Breast epithelium (tissue), 4 donors: Measurements from ENCODE around the gene TBL2. TPM values are rescaled to one million over a fixed set of nuclear protein-coding genes. Genes with fewer than 3 reads are reported as not detected.
"Not testable (repeated sequence)": the region's sequence is repeated elsewhere in the genome, so short reads cannot be mapped to it uniquely, and the experiment has no call there.

Experiments
- DNase-seq, 2 donors: peaks; one replicate each; pipeline ENCODE4 v3.0.0-alpha.2; 2019; ENCODE audit warnings: low spot score in 2 of 2
- H3K27ac ChIP-seq, 2 donors: fragments of 200-600 bp; sonication (generic) in 1 of 2; one replicate each; pipeline ENCODE4 v1.5.1; 2016 to 2019; ENCODE audit warnings: mild to moderate bottlenecking in 1 of 2
- H3K27me3 ChIP-seq, 2 donors: fragments of 200-600 bp; sonication (generic) in 1 of 2; one replicate each; pipeline versions ENCODE4 v1.5.1 to v1.6.0; 2017 to 2019; ENCODE audit warnings: control low read depth in 1 of 2, mild to moderate bottlenecking in 1 of 2
- H3K36me3 ChIP-seq: fragments of 200-600 bp; one replicate; pipeline ENCODE4 v1.5.1; 2019
- H3K4me1 ChIP-seq, 2 donors: fragments of 200-600 bp; sonication (generic); one replicate each; pipeline ENCODE4 v1.5.1; 2016 to 2019; ENCODE audit warnings: control low read depth in 1 of 2
- H3K4me3 ChIP-seq, 3 donors: fragments of 200-600 bp; sonication (generic); 1 replicate in 2 of 3; 2 replicates in 1 of 3; pipeline ENCODE4 v1.5.1; 2016 to 2019; ENCODE audit warnings: mild to moderate bottlenecking in 3 of 3, moderate library complexity in 2 of 3
- H3K9me3 ChIP-seq, 2 donors: fragments of 200-600 bp; sonication (generic) in 1 of 2; one replicate each; pipeline ENCODE4 v1.5.1; 2016 to 2019; ENCODE audit warnings: control low read depth in 1 of 2
- POLR2A ChIP-seq: fragments of 450-650 bp; IDR thresholded peaks from one replicate; pipeline ENCODE4 v1.6.1; 2016; ENCODE audit warnings: antibody characterized with exemption, mild to moderate bottlenecking, moderate library complexity
- POLR2AphosphoS5 ChIP-seq, 3 donors: sonication (generic); formaldehyde crosslinking; IDR thresholded peaks; one replicate each; pipeline ENCODE4 v1.6.1; 2017; ENCODE audit warnings: antibody characterized with exemption in 3 of 3
- intact Hi-C: fragments of 100-400 bp; cut with DNase I; formaldehyde crosslinking; loops from one replicate; pipeline ENCODE4 v1.15.1; 2023; ENCODE audit warnings: low total_unique reads
- total RNA-seq, 3 donors: library from RNA; depleted of rRNA; stranded (reverse); fragments of >200 nt; gene quantifications; one replicate each; pipeline ENCODE4 v1.1.0, GENCODE V29; 2016
- TF ChIP-seq, protein P1 (sequence below), 3 donors: fragments of 450-650 bp; IDR thresholded peaks; one replicate each; pipeline ENCODE4 v1.5.1; 2016 to 2017; ENCODE audit warnings: antibody characterized with exemption in 3 of 3, mild to moderate bottlenecking in 3 of 3, moderate library complexity in 3 of 3

TBL2 gene
- total RNA-seq, 3 donors from 2014 or later: 31.0 to 39.3 (median 32.1) TPM

DNA sequence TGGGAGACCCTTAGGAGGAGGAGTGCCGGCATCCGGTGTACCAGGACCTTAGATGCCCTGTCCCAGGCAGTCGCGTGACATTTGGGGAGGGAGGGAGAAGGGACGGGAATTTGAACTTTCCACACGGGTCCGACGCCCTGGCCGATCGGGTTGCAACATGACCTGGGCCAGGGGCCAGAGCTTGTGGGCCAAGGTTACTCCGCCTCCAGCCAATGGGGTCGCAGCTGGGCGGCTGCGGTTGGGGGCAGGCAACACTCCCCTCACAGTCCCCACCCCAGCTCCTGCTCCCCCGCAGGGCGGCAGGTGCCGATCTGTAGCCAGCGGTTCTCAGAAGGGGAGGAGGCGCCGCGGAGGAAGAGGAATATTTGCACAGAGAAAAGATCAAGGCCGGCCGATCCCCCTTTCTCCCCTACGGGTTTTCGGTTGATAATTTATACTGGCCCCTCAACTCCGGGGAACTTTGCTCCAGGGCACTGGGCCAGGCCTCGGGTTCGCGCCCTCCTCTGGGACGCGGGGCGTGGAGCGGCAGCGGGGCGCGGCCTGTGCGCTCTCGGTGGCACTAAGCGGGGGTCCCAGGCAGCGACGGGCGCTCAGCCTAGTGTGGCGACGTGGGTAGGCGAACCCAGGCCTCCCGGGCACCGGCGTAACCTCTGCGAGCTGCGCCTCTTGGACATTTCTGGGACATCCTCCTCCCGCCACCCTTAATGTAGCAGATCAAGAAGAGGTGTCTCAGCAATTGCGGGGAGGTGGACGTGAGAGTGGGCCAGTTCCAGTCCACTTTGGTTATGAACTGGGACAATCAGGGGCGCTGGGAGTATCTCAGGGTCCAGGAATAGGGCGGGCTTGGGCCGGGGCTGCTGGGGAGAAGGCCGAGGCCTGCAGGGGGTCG, 44.8 kb upstream of the TBL2 start:
- no peaks in the 10 kb centered on the region for H3K9me3 ChIP-seq
- H3K27me3 ChIP-seq: peaks cover 11 to 33% of the 10 kb centered on the region in 2 donors
- no peak overlapping the region for H3K27ac ChIP-seq
- peaks cover 4 to 16% of the 10 kb centered on the region in 2 donors for H3K4me1 ChIP-seq
- H3K36me3 ChIP-seq: no peaks in the 10 kb centered on the region
- intact Hi-C loops: loop anchor here (10.0 kb wide), 1 partner anchor 232 kb away; no protein-coding TSS in a partner anchor
- TF ChIP-seq, protein P1, sequence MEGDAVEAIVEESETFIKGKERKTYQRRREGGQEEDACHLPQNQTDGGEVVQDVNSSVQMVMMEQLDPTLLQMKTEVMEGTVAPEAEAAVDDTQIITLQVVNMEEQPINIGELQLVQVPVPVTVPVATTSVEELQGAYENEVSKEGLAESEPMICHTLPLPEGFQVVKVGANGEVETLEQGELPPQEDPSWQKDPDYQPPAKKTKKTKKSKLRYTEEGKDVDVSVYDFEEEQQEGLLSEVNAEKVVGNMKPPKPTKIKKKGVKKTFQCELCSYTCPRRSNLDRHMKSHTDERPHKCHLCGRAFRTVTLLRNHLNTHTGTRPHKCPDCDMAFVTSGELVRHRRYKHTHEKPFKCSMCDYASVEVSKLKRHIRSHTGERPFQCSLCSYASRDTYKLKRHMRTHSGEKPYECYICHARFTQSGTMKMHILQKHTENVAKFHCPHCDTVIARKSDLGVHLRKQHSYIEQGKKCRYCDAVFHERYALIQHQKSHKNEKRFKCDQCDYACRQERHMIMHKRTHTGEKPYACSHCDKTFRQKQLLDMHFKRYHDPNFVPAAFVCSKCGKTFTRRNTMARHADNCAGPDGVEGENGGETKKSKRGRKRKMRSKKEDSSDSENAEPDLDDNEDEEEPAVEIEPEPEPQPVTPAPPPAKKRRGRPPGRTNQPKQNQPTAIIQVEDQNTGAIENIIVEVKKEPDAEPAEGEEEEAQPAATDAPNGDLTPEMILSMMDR (IDR thresholded peaks at IDR 0.05): no peak
- TF ChIP-seq POLR2A (no peak), POLR2AphosphoS5 (IDR thresholded peaks at IDR 0.05) (peak in 1 of 3 donors; percentile 57)
- peak overlapping the region; percentile 51 to 72 (median 64) for H3K4me3 ChIP-seq
- no peak for DNase-seq

DNA sequence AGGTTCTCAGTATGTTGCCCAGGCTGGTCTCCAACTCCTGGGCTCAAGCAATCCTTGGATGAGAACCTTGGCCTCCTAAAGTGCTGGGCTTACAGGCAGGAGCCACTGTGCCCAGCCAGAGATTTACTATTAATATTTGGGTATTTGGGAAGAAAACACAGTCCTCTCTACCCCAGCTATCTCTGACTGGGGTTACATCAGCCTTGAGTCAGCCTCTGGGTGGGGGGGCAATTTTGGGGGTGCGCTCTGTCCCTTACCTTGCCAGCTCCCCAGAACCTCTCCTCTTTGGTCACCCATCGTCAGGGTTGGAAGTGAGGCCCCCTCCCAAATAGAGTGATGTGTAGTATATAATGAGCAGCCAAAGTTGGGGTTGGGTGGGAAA, 44.1 kb upstream of the TBL2 start:
- Histone ChIP-seq H3K4me1 (peaks cover 4 to 16% of the 10 kb centered on the region in 2 donors), H3K4me3 (peak overlapping the region in 2 of 3 donors; percentile 64 to 72), H3K27me3 (peaks cover 10 to 31% of the 10 kb centered on the region in 2 donors), H3K9me3 (no peaks in the 10 kb centered on the region), H3K36me3 (no peaks in the 10 kb centered on the region), H3K27ac (no peak overlapping the region)
- no peak for TF ChIP-seq POLR2A
- TF ChIP-seq POLR2AphosphoS5 (IDR thresholded peaks at IDR 0.05): no peak
- TF ChIP-seq, protein P1 (IDR thresholded peaks at IDR 0.05): no peak
- intact Hi-C loops: loop anchor here (10.0 kb wide), 1 partner anchor 232 kb away; no protein-coding TSS in a partner anchor
- no peak for DNase-seq

DNA sequence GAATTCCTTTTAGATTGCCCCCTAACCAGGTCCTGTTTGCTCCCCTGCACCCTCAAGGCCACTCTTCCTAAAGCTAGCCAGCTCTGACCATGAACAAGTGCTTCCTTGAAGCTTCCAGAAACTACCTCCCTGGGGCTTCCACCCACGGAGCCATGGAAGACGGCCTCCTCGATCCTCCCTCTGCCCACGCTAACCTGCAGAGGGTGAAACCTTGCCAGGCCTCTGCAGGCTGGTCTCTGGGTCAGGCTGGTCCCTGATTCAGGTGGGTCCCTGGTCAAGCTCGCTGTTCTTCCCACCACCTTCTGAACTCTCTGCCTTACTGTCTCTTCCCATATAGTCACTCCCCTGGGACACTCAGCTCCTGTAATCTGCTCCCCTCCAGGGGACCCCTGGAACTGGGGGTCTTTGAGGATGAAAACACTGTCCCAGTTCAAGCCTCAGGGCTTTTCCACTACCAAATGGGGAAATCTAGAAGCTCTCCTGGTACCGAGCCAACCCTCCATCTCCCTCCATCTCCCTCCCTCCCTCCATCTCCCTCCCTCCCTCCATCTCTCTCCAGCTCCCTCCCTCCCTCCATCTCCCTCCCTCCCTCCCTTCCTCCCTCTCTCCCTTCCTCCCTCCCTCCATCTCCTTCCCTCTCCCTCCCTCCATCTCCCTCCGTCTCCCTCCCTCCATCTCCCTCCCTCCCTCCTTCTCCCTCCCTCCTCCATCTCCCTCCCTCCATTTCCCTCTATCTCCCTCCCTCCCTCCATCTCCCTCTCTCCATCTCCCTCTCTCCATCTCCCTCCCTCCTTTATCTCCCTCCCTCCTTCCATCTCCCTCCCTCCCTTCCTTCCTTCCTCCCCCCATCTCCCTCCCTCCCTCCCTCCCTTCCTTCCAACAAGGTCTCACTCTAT, 43.0 kb upstream of the TBL2 start:
- H3K9me3 ChIP-seq: no peaks in the 10 kb centered on the region
- H3K36me3 ChIP-seq: no peaks in the 10 kb centered on the region
- DNase-seq: no peak
- no peak overlapping the region for H3K4me3 ChIP-seq
- peaks cover 4 to 16% of the 10 kb centered on the region in 2 donors for H3K4me1 ChIP-seq
- TF ChIP-seq POLR2AphosphoS5 (IDR thresholded peaks at IDR 0.05) (no peak), POLR2A (no peak)
- TF ChIP-seq, protein P1 (IDR thresholded peaks at IDR 0.05): no peak
- intact Hi-C loops: loop anchor here (10.0 kb wide), 1 partner anchor 233 kb away; no protein-coding TSS in a partner anchor
- H3K27me3 ChIP-seq: peaks cover 8 to 31% of the 10 kb centered on the region in 2 donors
- no peak overlapping the region for H3K27ac ChIP-seq

DNA sequence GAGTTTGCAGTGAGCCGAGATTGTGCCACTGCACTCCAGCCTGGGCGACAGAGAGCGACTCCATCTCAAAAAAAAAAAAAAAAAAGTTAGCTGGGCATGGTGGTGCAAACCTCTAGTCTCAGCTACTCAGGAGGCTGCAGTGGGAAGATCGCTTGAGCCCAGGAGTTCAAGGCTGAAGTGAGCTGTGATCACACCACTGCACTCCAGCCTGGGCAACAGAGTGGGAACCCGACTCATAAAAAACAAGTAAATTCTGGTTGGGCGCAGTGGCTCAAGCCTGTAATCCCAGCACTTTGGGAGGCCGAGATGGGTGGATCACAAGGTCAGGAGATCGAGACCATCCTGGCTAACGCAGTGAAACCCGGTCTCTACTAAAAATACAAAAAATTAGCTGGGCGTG, 41.0 kb upstream of the TBL2 start:
- DNase-seq, H3K27ac ChIP-seq, H3K4me3 ChIP-seq, H3K9me3 ChIP-seq, intact Hi-C loops, H3K36me3 ChIP-seq: not testable (repeated sequence)
- peaks cover 8 to 23% of the 10 kb centered on the region in 2 donors for H3K27me3 ChIP-seq
- H3K4me1 ChIP-seq: peaks cover 4 to 16% of the 10 kb centered on the region in 2 donors

DNA sequence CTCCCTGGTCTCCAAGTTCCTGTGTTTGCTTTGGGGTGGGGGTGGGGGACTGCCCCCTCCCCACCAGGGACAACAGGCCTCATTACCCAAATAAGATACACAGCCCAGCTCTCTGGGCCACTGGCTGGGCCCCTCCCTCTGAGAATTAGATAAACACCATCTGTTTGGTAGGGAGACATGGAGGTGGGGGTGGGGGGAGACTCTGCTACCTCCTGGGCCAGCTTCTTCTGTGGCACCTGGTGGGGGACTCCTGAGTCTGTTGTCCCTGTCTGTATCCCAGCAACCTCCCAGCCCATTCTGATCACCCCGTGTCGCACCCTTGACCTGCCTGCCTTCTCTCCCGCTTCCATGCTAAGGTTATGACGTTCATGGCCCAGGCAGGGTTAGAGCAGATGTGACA, 40.2 kb upstream of the TBL2 start:
- no peak overlapping the region for H3K4me3 ChIP-seq
- intact Hi-C loops: no loop called here
- H3K27ac ChIP-seq: no peak overlapping the region
- H3K36me3 ChIP-seq: no peaks in the 10 kb centered on the region
- no peak for DNase-seq
- H3K9me3 ChIP-seq: no peaks in the 10 kb centered on the region
- peaks cover 0 to 15% of the 10 kb centered on the region in 2 donors for H3K27me3 ChIP-seq
- TF ChIP-seq POLR2A (no peak), POLR2AphosphoS5 (IDR thresholded peaks at IDR 0.05) (no peak)
- TF ChIP-seq, protein P1 (IDR thresholded peaks at IDR 0.05): no peak
- H3K4me1 ChIP-seq: peaks cover 0 to 11% of the 10 kb centered on the region in 2 donors

DNA sequence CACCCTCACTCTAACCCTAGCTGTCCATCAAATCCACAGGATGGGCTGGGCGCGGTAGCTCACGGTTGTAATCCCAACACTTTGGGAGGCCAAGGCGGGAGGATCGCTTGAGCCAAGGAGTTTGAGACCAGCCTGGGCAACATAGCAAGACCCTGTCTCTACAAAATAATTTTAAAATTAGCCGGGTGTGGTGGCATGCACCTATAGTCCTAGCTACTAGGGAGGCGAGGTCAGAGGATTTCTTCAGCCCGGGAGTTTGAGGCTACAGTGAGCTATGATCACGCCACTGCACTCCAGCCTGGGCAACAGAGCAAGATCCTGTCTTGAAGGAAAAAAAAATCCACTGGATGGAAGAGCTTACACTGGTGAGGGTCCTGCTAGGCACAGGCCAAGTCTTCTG, 39.1 kb upstream of the TBL2 start:
- H3K27ac ChIP-seq, intact Hi-C loops, H3K27me3 ChIP-seq, H3K4me1 ChIP-seq, H3K9me3 ChIP-seq, DNase-seq, H3K4me3 ChIP-seq, H3K36me3 ChIP-seq: not testable (repeated sequence)
